SU-DHL-6 (cell line): ENCODE data around the gene GIGYF2.

Experiments
- H2AFZ ChIP-seq: fragments of 200-600 bp; sonication (generic); 2 replicates; pipeline ENCODE4 v1.6.1; 2014; ENCODE audit warnings: low read depth, mild to moderate bottlenecking, moderate library complexity, mixed read lengths, antibody characterized with exemption, low read length; ENCODE audit not compliant: severe bottlenecking
- H3F3A ChIP-seq: fragments of 200-600 bp; shearing (Covaris generic); 2 replicates; pipeline ENCODE4 v1.6.0; 2016; ENCODE audit warnings: antibody characterized with exemption, mild to moderate bottlenecking; ENCODE audit not compliant: insufficient read depth
- H3K27ac ChIP-seq: fragments of 200-600 bp; sonication (generic); 2 replicates; pipeline ENCODE4 v1.5.1; 2016; ENCODE audit warnings: low read depth, mild to moderate bottlenecking, low read length, moderate library complexity, mixed read lengths
- H3K27me3 ChIP-seq: fragments of 200-600 bp; sonication (generic), shearing (Covaris generic); 2 replicates; pipeline ENCODE4 v1.6.0; 2014; ENCODE audit warnings: mild to moderate bottlenecking, low read length
- H3K36me3 ChIP-seq: fragments of 200-600 bp; sonication (generic); 2 replicates; pipeline ENCODE4 v1.6.1; 2014; ENCODE audit warnings: mild to moderate bottlenecking, low read length, mixed read lengths
- H3K4me2 ChIP-seq: fragments of 300-600, 200-600 bp; shearing (Covaris generic), sonication (generic); 2 replicates; pipeline ENCODE4 v1.6.0; 2014; ENCODE audit warnings: low read length, low read depth, mild to moderate bottlenecking; ENCODE audit not compliant: poor library complexity, severe bottlenecking
- H3K4me3 ChIP-seq: fragments of 200-600 bp; sonication (generic); 2 replicates; pipeline ENCODE4 v1.5.1; 2014; ENCODE audit warnings: antibody characterized with exemption, low read length, mild to moderate bottlenecking, mixed read lengths; ENCODE audit not compliant: insufficient read depth, poor library complexity, severe bottlenecking
- H3K79me2 ChIP-seq: fragments of 200-600 bp; sonication (generic); 2 replicates; pipeline ENCODE4 v1.6.1; 2014; ENCODE audit warnings: mild to moderate bottlenecking, low read length, moderate library complexity; ENCODE audit not compliant: insufficient read depth
- H3K9ac ChIP-seq: fragments of 200-600 bp; sonication (generic); 2 replicates; pipeline ENCODE4 v1.7.0; 2014; ENCODE audit warnings: mild to moderate bottlenecking, low read length
- H3K9me2 ChIP-seq: fragments of 200-600 bp; sonication (generic); replicated peaks from 2 replicates; pipeline ENCODE4 v1.6.1; 2014; ENCODE audit warnings: low read length; ENCODE audit not compliant: insufficient read depth
- H3K9me3 ChIP-seq: fragments of 200-600 bp; sonication (generic); 2 replicates; pipeline ENCODE4 v1.6.1; 2014; ENCODE audit warnings: low read length, mixed read lengths; ENCODE audit not compliant: insufficient read depth
- H4K20me1 ChIP-seq: fragments of 200-600 bp; sonication (generic); 2 replicates; pipeline ENCODE4 v1.6.1; 2014; ENCODE audit warnings: low read depth, mild to moderate bottlenecking, antibody characterized with exemption, low read length, moderate library complexity, mixed read lengths
- CTCF ChIP-seq: fragments of 200-600 bp; sonication (generic); IDR thresholded peaks from one replicate; pipeline ENCODE4 v1.5.1; 2017; ENCODE audit warnings: antibody characterized with exemption, mild to moderate bottlenecking, low read length, moderate library complexity; ENCODE audit not compliant: insufficient read depth, poor library complexity, severe bottlenecking
- EZH2phosphoT487 ChIP-seq: fragments of 200-600 bp; sonication (generic), shearing (Covaris generic); conservative IDR thresholded peaks from 2 replicates; pipeline ENCODE4 v1.6.1; 2018; ENCODE audit warnings: mild to moderate bottlenecking, antibody characterized with exemption, low read length, moderate library complexity, mixed read lengths

GIGYF2 gene

DNA sequence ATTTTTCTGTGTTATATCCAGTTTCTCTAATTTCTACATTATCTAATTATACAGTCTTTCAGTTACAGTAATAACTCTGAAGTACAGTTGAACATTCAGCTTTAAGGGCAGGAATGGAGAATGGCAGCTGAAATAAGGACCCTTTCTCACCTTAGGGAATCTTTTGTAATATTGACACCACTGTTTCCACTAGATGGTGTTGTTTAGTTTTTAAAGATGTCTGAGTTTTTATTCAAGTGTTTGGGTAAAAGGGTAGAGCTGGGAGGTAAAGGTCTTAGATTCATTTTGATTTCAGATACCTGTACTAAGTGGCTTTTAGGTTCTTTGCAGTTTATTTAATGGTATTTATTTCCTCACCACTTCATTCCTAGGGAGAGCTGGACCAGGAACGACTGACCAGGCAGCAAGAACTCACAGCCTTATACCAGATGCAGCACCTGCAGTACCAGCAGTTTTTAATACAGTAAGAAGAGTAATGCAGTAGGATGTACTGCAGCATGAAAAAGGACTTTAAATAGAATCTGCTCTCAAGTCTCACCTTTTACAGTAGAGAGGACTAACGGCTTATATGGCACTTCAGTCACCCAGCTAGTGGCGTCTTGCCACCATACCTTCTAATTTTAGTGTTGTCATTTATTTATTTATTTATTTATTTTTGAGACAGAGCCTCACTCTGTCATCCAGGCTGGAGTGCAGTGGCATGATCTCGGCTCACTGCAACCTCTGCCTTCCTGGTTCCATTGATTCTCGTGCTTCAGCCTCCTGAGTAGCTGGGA is 112.4 kb downstream of the GIGYF2 start:
- no peak for TF ChIP-seq CTCF
- peaks cover 21% of the 10 kb centered on the region; the same call in 1 of the 2 replicates for H3K36me3 ChIP-seq

GRCh38 chr2:232810444-232810843 is 113.3 kb downstream of the GIGYF2 start:
- no peak overlapping the region for H3K4me3 ChIP-seq
- H3K79me2 ChIP-seq = no peaks in the 10 kb centered on the region
- TF ChIP-seq CTCF (no peak), EZH2phosphoT487 (no peak)
- H3K4me2 ChIP-seq = no peak overlapping the region
- no peak overlapping the region for H3K27ac ChIP-seq
- no peak overlapping the region for H3K9ac ChIP-seq
- no peaks in the 10 kb centered on the region for H3K9me3 ChIP-seq
- H4K20me1 ChIP-seq = no peaks in the 10 kb centered on the region
- H3K36me3 ChIP-seq = peaks cover 21% of the 10 kb centered on the region; the same call in 1 of the 2 replicates
- no peaks in the 10 kb centered on the region for H3K9me2 ChIP-seq
- no peak overlapping the region for H2AFZ ChIP-seq
- H3K27me3 ChIP-seq = no peaks in the 10 kb centered on the region
- no peaks in the 10 kb centered on the region for H3F3A ChIP-seq

More for the DNA sequence above, 112.4 kb downstream of the GIGYF2 start:
- H3K27me3 ChIP-seq = no peaks in the 10 kb centered on the region
- no peak overlapping the region for H2AFZ ChIP-seq
- H3K27ac ChIP-seq = no peak overlapping the region
- H3K4me2 ChIP-seq = no peak overlapping the region
- no peak overlapping the region for H3K4me3 ChIP-seq
- H3K9ac ChIP-seq = no peak overlapping the region
- no peaks in the 10 kb centered on the region for H3K9me2 ChIP-seq
- no peaks in the 10 kb centered on the region for H3F3A ChIP-seq
- H4K20me1 ChIP-seq = no peaks in the 10 kb centered on the region
- H3K9me3 ChIP-seq = no peaks in the 10 kb centered on the region
- no peaks in the 10 kb centered on the region for H3K79me2 ChIP-seq

- Histone ChIP-seq H3K4me2 (no peak overlapping the region), H3K27me3 (no peaks in the 10 kb centered on the region), H2AFZ (no peak overlapping the region), H3K9me3 (no peaks in the 10 kb centered on the region), H3F3A (no peaks in the 10 kb centered on the region), H3K9ac (no peak overlapping the region), H3K9me2 (no peaks in the 10 kb centered on the region), H4K20me1 (no peaks in the 10 kb centered on the region), H3K4me3 (no peak overlapping the region), H3K79me2 (no peaks in the 10 kb centered on the region), H3K27ac (no peak overlapping the region), H3K36me3 (peaks cover 15% of the 10 kb centered on the region; the same call in 1 of the 2 replicates)
- TF ChIP-seq EZH2phosphoT487 = no peak
- no peak for TF ChIP-seq CTCF
These were observed 118.4 kb downstream of the GIGYF2 start for GRCh38 chr2:232815569-232815968.
